ACC112 (cell line): ENCODE measurements around the gene SEMA5B.

Experiments used
- H2AFZ ChIP-seq: fragments of 200-600 bp; sonication (generic); one replicate; pipeline ENCODE4 v1.6.0; 2017; ENCODE audit warnings: antibody characterized with exemption, low read length; ENCODE audit not compliant: unreplicated experiment
- H3K27ac ChIP-seq: fragments of 200-600 bp; sonication (generic); 2 replicates; pipeline ENCODE4 v1.5.1; 2014; ENCODE audit warnings: low read depth, mild to moderate bottlenecking, antibody characterized with exemption, low read length, moderate library complexity
- H3K27me3 ChIP-seq: fragments of 200-600 bp; sonication (generic); 2 replicates; pipeline ENCODE4 v1.6.1; 2014; ENCODE audit warnings: mild to moderate bottlenecking, antibody characterized with exemption, low read length, moderate library complexity, mixed read lengths; ENCODE audit not compliant: insufficient read depth
- H3K36me3 ChIP-seq: fragments of 200-600 bp; sonication (generic); 2 replicates; pipeline ENCODE4 v1.6.1; 2016; ENCODE audit warnings: mild to moderate bottlenecking, antibody characterized with exemption, low read length, moderate library complexity, mixed read lengths; ENCODE audit not compliant: insufficient read depth
- H3K4me1 ChIP-seq: fragments of 200-600 bp; sonication (generic); one replicate; pipeline ENCODE4 v1.6.1; 2016; ENCODE audit warnings: low read length, mixed read lengths; ENCODE audit not compliant: insufficient read depth, unreplicated experiment, control insufficient read depth
- H3K4me3 ChIP-seq: fragments of 200-600 bp; sonication (generic); 2 replicates; pipeline ENCODE4 v1.5.1; 2014; ENCODE audit warnings: mild to moderate bottlenecking, low read depth, low read length
- H3K79me2 ChIP-seq: fragments of 200-600 bp; sonication (generic); one replicate; pipeline ENCODE4 v1.6.0; 2016; ENCODE audit warnings: low read length; ENCODE audit not compliant: control insufficient read depth, unreplicated experiment, insufficient read depth

SEMA5B gene

GRCh38 chr3:122913539-122914100 lies 113.9 kb downstream of the SEMA5B start:
- no peak overlapping the region for H2AFZ ChIP-seq

GRCh38 chr3:122912772-122913538 lies 114.6 kb downstream of the SEMA5B start:
- H3K79me2 ChIP-seq = no peaks in the 10 kb centered on the region
- no peak overlapping the region for H2AFZ ChIP-seq
- no peak overlapping the region for H3K27ac ChIP-seq
- no peaks in the 10 kb centered on the region for H3K4me1 ChIP-seq
- H3K36me3 ChIP-seq = no peaks in the 10 kb centered on the region
- H3K4me3 ChIP-seq = no peak overlapping the region
- peaks cover 17% of the 10 kb centered on the region for H3K27me3 ChIP-seq

More at GRCh38 chr3:122913539-122914100, 113.9 kb downstream of the SEMA5B start:
- Histone ChIP-seq H3K4me3 (no peak overlapping the region), H3K79me2 (no peaks in the 10 kb centered on the region), H3K36me3 (no peaks in the 10 kb centered on the region), H3K27me3 (peaks cover 21% of the 10 kb centered on the region), H3K4me1 (no peaks in the 10 kb centered on the region), H3K27ac (no peak overlapping the region)

- no peak overlapping the region for H3K27ac ChIP-seq
- H3K36me3 ChIP-seq = no peaks in the 10 kb centered on the region
- H3K79me2 ChIP-seq = no peaks in the 10 kb centered on the region
- H2AFZ ChIP-seq = no peak overlapping the region
- peaks cover 12% of the 10 kb centered on the region for H3K27me3 ChIP-seq
- H3K4me3 ChIP-seq = no peak overlapping the region
- H3K4me1 ChIP-seq = no peaks in the 10 kb centered on the region
Observed at GRCh38 chr3:122911901-122912300, 115.7 kb downstream of the SEMA5B start.

DNA sequence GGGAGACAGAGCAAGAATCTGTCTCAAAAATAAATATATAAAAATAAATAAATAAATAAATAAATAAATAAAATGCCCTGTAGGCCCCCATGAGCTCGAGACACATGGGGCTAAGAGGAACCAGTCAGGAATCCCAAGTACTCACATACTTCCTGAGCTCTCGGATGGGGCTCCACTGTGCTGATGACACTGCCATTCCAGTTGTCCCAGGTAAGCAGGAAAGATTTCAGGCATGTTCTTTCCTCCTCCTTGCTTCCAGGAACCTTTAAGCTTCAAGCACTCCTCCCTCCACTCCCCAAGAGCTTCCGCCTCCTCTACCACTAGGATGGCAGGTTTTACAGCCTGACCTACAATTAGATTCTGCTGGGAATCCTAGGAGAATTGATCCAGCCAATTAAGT lies 119.3 kb downstream of the SEMA5B start:
- H2AFZ ChIP-seq = no peak overlapping the region
- peaks cover 26% of the 10 kb centered on the region for H3K27me3 ChIP-seq
- H3K4me3 ChIP-seq = no peak overlapping the region
- H3K27ac ChIP-seq = no peak overlapping the region
- H3K36me3 ChIP-seq = no peaks in the 10 kb centered on the region
- H3K4me1 ChIP-seq = no peaks in the 10 kb centered on the region
- H3K79me2 ChIP-seq = no peaks in the 10 kb centered on the region

DNA sequence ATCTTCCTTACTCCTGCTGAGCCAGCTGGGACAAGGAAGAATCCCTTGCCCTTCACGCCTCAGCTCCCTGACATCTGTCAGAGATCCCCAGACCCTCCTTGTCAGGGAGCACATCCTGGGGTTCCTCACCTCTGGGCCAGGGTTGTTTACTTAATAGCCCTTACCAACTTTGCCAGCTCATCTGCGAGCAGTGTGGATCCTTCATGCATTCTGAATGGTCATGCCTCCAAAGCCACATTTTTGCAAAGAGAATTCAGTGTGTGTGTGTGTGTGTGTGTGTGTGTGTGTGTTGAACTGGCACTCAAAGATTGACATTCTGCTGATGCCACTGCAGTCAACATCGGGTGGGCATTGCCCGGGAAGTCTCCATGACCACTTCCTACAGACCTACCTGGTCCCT lies 120.1 kb downstream of the SEMA5B start:
- H3K4me3 ChIP-seq = no peak overlapping the region
- no peak overlapping the region for H2AFZ ChIP-seq
- no peaks in the 10 kb centered on the region for H3K4me1 ChIP-seq

GRCh38 chr3:122903171-122903570 lies 124.4 kb downstream of the SEMA5B start:
- Histone ChIP-seq H3K4me1 (no peaks in the 10 kb centered on the region), H3K27me3 (peaks cover 49% of the 10 kb centered on the region), H2AFZ (no peak overlapping the region)

More for the DNA sequence above, 120.1 kb downstream of the SEMA5B start:
- no peak overlapping the region for H3K27ac ChIP-seq
- no peaks in the 10 kb centered on the region for H3K79me2 ChIP-seq
- no peaks in the 10 kb centered on the region for H3K36me3 ChIP-seq
- peaks cover 26% of the 10 kb centered on the region for H3K27me3 ChIP-seq

DNA sequence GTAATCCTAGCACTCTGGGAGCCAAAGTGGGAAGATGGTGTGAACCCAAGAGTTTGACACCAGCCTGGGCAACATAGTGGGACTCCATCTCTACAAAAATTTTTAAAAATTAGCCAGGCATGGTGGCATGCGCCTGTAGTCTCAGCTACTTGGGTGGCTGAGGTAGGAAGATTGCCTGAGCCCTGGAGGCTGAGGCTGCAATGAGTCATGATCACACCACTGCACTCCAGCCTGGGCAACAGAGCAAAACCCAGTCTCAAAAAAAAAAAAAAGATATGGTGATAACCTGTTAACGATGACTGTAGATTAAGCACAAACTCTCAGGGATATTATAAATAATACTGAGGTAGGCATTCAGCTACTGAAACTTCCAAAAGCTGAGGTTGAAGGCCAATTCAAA lies 125.2 kb downstream of the SEMA5B start:
- Histone ChIP-seq H3K36me3 (no peaks in the 10 kb centered on the region), H3K27me3 (peaks cover 55% of the 10 kb centered on the region), H2AFZ (no peak overlapping the region), H3K4me3 (no peak overlapping the region), H3K27ac (no peak overlapping the region), H3K4me1 (no peaks in the 10 kb centered on the region), H3K79me2 (no peaks in the 10 kb centered on the region)

More at GRCh38 chr3:122903171-122903570, 124.4 kb downstream of the SEMA5B start:
- Histone ChIP-seq H3K79me2 (no peaks in the 10 kb centered on the region), H3K4me3 (no peak overlapping the region), H3K36me3 (no peaks in the 10 kb centered on the region), H3K27ac (no peak overlapping the region)

DNA sequence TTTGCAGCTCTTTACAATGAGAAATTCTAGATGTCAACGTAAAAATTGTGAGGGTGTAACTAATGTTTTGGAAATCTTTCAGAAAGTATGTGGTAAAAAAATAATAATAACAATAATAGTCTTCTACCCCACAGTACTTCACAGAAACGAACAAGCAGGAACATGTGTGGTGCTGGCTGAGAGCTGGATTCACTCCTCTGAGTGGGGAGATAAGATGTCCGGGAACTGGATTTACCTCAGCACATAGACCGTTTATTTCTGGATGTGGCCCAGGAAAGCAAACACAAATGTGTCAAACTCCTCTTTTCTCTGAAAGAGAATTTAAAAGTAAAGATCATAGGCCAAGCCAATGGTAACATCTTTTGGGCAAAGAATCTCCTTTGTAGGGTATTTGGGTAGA lies 129.3 kb downstream of the SEMA5B start:
- no peak overlapping the region for H3K27ac ChIP-seq
- H3K27me3 ChIP-seq = peaks cover 56% of the 10 kb centered on the region
- H3K79me2 ChIP-seq = no peaks in the 10 kb centered on the region
- no peaks in the 10 kb centered on the region for H3K36me3 ChIP-seq
- H3K4me3 ChIP-seq = no peak overlapping the region
- H2AFZ ChIP-seq = no peak overlapping the region
- H3K4me1 ChIP-seq = no peaks in the 10 kb centered on the region

DNA sequence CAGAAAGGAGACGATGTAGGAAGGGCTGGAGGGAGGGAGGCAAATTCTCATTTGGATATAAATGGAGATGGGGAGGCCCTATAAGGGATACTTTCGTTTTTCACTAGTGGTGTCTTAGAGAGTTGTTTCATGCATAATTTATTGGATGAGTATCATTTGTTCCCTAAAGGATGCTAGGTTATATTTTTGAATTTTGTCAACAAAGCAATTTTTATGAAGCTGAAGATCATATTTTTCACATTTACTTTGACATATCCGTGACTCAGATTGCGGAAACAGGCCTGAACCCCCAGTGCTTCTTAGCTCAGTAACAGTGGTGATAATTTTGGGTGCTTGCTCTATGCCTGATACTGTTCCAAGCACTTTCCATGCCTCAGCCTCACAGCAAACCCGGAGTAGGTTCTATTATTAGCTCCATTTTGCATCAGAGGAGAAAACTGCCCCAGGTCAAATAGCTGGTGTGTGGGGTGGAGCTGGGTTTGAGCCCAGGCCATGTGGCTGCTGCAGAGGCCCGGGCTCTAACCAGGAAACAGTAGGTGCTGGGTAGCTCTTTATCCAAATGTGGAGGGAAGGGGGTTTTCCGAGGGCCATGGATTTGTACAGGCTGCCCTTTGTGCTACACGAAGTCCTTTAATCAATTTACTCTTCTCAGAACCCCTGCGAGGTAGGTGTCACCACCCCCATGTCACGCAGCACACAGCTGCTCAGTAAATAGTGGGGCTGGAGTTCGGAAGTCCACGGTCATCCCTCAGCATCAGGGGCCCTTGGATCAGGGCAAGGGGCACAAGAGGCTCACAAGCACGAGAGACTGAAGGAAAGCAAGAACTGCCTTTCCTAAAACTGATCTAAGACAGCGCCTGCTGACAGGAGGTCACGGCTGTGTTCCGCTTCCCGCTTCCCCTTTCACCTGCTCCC lies 133.6 kb downstream of the SEMA5B start:
- Histone ChIP-seq H3K79me2 (no peaks in the 10 kb centered on the region), H3K4me1 (peaks cover 3% of the 10 kb centered on the region), H2AFZ (no peak overlapping the region), H3K27ac (no peak overlapping the region), H3K36me3 (no peaks in the 10 kb centered on the region), H3K27me3 (peaks cover 36% of the 10 kb centered on the region), H3K4me3 (no peak overlapping the region)

DNA sequence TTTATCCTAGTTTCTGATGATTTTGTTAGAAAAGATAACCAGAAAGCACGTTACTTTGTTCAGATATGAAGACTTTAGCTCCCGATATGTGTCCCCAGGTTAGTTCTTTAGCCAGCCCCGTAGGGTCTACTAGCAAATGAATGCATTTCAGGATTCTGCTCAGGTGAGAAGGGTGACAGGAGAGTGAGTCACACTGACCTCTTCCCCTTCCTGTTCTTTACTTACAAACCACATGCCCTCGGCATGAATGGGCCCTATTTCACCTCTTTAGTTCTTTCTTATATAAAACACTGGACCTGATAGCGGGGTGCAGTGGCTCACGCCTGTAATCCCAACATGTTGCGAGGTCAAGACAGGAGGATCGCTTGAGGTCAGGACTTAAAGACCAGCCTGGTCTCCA lies 134.3 kb downstream of the SEMA5B start:
- no peak overlapping the region for H2AFZ ChIP-seq
- peaks cover 3% of the 10 kb centered on the region for H3K4me1 ChIP-seq
- peaks cover 29% of the 10 kb centered on the region for H3K27me3 ChIP-seq
- no peaks in the 10 kb centered on the region for H3K79me2 ChIP-seq
- no peaks in the 10 kb centered on the region for H3K36me3 ChIP-seq
- no peak overlapping the region for H3K27ac ChIP-seq
- no peak overlapping the region for H3K4me3 ChIP-seq
